Central memory CD8-positive, alpha-beta T cell (primary cell): ENCODE data around the gene ACTN2.

ENCODE experiments used
- ATAC-seq: fragments of 150-1000 bp; cut with Tn5 transposase; replicated peaks from 2 replicates; pipeline ENCODE4 v1.10.0; 2022; ENCODE audit warnings: mild to moderate bottlenecking, moderate FRiP score, moderate number of reproducible peaks; ENCODE audit not compliant: poor library complexity, severe bottlenecking; ENCODE audit errors: extremely low read depth
- DNase-seq, 2 donors: peaks; one replicate each; pipeline ENCODE4 v3.0.0; 2021; ENCODE audit warnings: low spot score in 2 of 2
- H3K27ac Mint-ChIP-seq: one replicate; pipeline ENCODE4 v1.8.0; 2022; ENCODE audit warnings: low read depth, mild to moderate bottlenecking, moderate library complexity, mixed read lengths
- H3K27me3 Mint-ChIP-seq: one replicate; pipeline ENCODE4 v1.8.0; 2022; ENCODE audit warnings: mixed read lengths
- H3K36me3 Mint-ChIP-seq: one replicate; pipeline ENCODE4 v1.8.0; 2022; ENCODE audit warnings: mild to moderate bottlenecking, moderate library complexity, mixed read lengths; ENCODE audit not compliant: insufficient read depth
- H3K4me1 Mint-ChIP-seq: one replicate; pipeline ENCODE4 v1.8.0; 2022; ENCODE audit warnings: mixed read lengths
- H3K4me3 Mint-ChIP-seq: one replicate; pipeline ENCODE4 v1.8.0; 2022; ENCODE audit warnings: mild to moderate bottlenecking, moderate library complexity, mixed read lengths
- H3K9me3 Mint-ChIP-seq: one replicate; pipeline ENCODE4 v1.8.0; 2022; ENCODE audit warnings: mixed read lengths

Gene ACTN2

GRCh38 chr1:236766506-236766905, 80.2 kb downstream of the ACTN2 start:
- no peaks in the 10 kb centered on the region for H3K4me1 Mint-ChIP-seq
- H3K4me3 Mint-ChIP-seq = no peak overlapping the region
- no peaks in the 10 kb centered on the region for H3K36me3 Mint-ChIP-seq
- peaks cover 66% of the 10 kb centered on the region for H3K27me3 Mint-ChIP-seq
- H3K27ac Mint-ChIP-seq = no peak overlapping the region
- ATAC-seq (no peak), DNase-seq (no peak)
- H3K9me3 Mint-ChIP-seq = no peaks in the 10 kb centered on the region

DNA sequence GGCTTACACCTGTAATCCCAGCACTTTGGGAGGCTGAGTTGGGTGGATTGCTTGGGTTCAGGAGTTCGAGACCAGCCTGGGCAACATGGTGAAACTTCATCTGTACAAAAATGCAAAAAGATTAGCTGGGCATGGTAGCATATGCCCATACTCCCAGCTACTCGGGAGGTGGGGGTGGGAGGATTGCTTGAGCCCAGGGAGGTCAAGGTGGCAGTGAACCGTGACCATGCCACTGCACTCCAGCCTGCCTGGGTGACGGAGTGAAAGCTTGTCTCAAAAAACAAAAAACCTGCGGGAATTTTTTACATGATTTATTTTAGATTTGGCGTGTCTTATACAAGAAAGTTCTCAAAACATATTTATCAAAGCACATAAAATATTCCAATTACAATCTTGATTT, 81.0 kb downstream of the ACTN2 start:
- H3K27me3 Mint-ChIP-seq = peaks cover 66% of the 10 kb centered on the region

GRCh38 chr1:236768601-236769000, 82.3 kb downstream of the ACTN2 start:
- H3K4me3 Mint-ChIP-seq = no peak overlapping the region
- no peak for ATAC-seq
- H3K4me1 Mint-ChIP-seq = no peaks in the 10 kb centered on the region

More for the DNA sequence above, 81.0 kb downstream of the ACTN2 start:
- ATAC-seq (no peak), DNase-seq (no peak)
- H3K27ac Mint-ChIP-seq = no peak overlapping the region
- H3K4me3 Mint-ChIP-seq = no peak overlapping the region
- no peaks in the 10 kb centered on the region for H3K36me3 Mint-ChIP-seq
- H3K4me1 Mint-ChIP-seq = no peaks in the 10 kb centered on the region
- no peaks in the 10 kb centered on the region for H3K9me3 Mint-ChIP-seq

GRCh38 chr1:236773919-236774318, 87.6 kb downstream of the ACTN2 start:
- ATAC-seq (no peak), DNase-seq (no peak)
- Mint-ChIP-seq H3K27ac (no peak overlapping the region), H3K27me3 (peaks cover 69% of the 10 kb centered on the region), H3K4me3 (no peak overlapping the region), H3K9me3 (peaks cover 1% of the 10 kb centered on the region), H3K36me3 (no peaks in the 10 kb centered on the region), H3K4me1 (no peaks in the 10 kb centered on the region)

More at GRCh38 chr1:236768601-236769000, 82.3 kb downstream of the ACTN2 start:
- Mint-ChIP-seq H3K9me3 (no peaks in the 10 kb centered on the region), H3K27me3 (peaks cover 66% of the 10 kb centered on the region), H3K36me3 (no peaks in the 10 kb centered on the region), H3K27ac (no peak overlapping the region)
- DNase-seq = no peak

DNA sequence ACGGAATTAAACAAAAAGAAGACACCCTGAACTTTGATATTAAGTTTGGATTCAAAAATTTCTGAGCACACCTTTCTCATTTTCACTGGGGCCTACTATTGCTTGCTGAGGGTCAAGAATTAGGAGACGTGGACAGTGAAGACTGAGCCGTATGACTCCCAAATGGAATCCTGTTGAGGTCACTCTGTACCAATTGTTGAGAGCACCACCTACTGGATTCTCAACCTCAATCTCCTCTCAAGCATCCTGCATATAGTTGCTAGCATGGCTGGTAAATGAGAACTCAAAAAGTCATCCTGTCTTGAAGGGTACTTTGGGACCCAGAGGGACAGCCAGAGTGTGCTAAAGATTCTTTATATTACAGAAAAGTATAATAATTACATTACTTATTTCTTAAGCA, 88.6 kb downstream of the ACTN2 start:
- no peak for ATAC-seq
- Mint-ChIP-seq H3K9me3 (peaks cover 7% of the 10 kb centered on the region), H3K27ac (no peak overlapping the region), H3K36me3 (no peaks in the 10 kb centered on the region), H3K4me3 (no peak overlapping the region), H3K4me1 (no peaks in the 10 kb centered on the region), H3K27me3 (peaks cover 69% of the 10 kb centered on the region)
- no peak for DNase-seq

- Mint-ChIP-seq H3K36me3 (no peaks in the 10 kb centered on the region), H3K4me1 (no peaks in the 10 kb centered on the region), H3K4me3 (no peak overlapping the region), H3K9me3 (peaks cover 7% of the 10 kb centered on the region), H3K27ac (no peak overlapping the region), H3K27me3 (peaks cover 63% of the 10 kb centered on the region)
- no peak for DNase-seq
- ATAC-seq = no peak
Measured at GRCh38 chr1:236779312-236779711, 93.0 kb downstream of the ACTN2 start.

GRCh38 chr1:236785477-236785876, 99.2 kb downstream of the ACTN2 start:
- no peak overlapping the region for H3K27ac Mint-ChIP-seq
- peaks cover 8% of the 10 kb centered on the region for H3K27me3 Mint-ChIP-seq
- H3K4me1 Mint-ChIP-seq = no peaks in the 10 kb centered on the region
- no peak overlapping the region for H3K4me3 Mint-ChIP-seq
- ATAC-seq (no peak), DNase-seq (no peak)
- H3K36me3 Mint-ChIP-seq = no peaks in the 10 kb centered on the region
- H3K9me3 Mint-ChIP-seq = no peaks in the 10 kb centered on the region

- Mint-ChIP-seq H3K36me3 (no peaks in the 10 kb centered on the region), H3K27me3 (peaks cover 1% of the 10 kb centered on the region), H3K4me3 (no peak overlapping the region), H3K4me1 (no peaks in the 10 kb centered on the region), H3K9me3 (no peaks in the 10 kb centered on the region), H3K27ac (no peak overlapping the region)
- DNase-seq = no peak
- ATAC-seq = no peak
Measured at GRCh38 chr1:236786453-236786852, 100.2 kb downstream of the ACTN2 start.

DNA sequence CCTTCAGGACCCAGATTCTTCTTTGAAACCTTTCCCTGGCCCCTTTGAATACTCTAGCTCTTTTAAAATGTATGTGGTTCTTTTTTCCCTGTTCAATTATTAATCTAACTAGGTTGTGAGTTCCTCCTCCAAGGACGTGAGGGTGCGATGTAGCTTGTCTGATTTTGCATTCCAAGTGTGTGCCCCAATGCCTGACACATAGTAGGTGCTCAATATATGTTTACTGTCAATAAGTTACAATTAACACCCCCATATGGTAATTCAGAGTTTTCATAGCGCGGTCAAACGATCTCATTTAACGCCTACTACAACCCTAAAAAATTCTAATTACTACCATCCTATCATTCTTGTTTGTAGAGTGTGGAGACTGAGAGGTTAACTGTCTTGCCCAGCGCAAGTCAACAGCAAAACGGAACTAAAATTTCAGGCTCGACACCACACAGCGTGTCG, 108.3 kb downstream of the ACTN2 start:
- DNase-seq = no peak
- H3K27ac Mint-ChIP-seq = peak overlapping the region; percentile 99
- peaks cover 13% of the 10 kb centered on the region for H3K36me3 Mint-ChIP-seq
- H3K27me3 Mint-ChIP-seq = peaks cover 7% of the 10 kb centered on the region
- H3K4me1 Mint-ChIP-seq = peaks cover 34% of the 10 kb centered on the region
- ATAC-seq = peak; percentile 22
- H3K9me3 Mint-ChIP-seq = no peaks in the 10 kb centered on the region
- peak overlapping the region; percentile 95 for H3K4me3 Mint-ChIP-seq

DNA sequence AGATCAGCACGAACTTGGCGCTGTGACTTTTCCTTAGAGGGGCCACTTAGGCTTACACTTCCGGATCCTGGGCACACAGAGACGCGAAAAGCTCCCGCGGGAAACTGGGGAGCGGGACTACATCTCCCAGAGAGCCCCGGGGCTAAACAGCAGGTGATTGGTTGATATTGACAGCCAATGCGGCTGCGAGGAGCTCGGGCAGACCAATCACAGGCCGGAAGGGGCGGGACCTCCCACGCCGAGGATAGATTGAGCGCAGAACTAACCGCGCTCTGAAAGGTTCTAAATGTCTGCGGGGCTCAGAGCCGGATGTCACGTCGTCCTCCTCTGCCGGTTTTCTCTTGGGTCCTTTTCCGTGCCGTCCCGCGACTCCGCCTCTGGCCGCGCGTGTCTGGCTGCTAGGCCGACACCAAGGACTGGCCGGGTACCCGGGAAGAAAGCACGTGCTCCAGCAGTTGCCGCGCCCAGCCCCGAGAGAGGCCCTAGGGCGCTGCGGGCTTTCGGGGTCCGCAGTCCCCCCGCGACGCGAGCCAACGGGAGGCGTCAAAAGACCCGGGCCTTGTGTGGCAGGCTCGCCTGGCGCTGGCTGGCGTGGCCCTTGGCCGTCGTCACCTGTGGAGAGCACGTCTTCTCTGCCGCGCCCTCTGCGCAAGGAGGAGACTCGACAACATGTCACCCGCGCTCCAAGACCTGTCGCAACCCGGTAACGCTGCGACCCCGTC, 108.9 kb downstream of the ACTN2 start, which contains the start of gene MTR:
MTR (plus strand) TSS at position 258 of the 722 bp plus-strand sequence; CDS start at position 670, 412 bp downstream.
- ATAC-seq (peak; percentile 93), DNase-seq (peak; percentile 92 to 94)
- Mint-ChIP-seq H3K4me1 (peaks cover 39% of the 10 kb centered on the region), H3K27ac (peak within 1 kb of the TSS; percentile 99), H3K4me3 (peak within 1 kb of the TSS; percentile 95), H3K9me3 (no peaks in the 10 kb centered on the region), H3K27me3 (peaks cover 7% of the 10 kb centered on the region), H3K36me3 (peaks cover 13% of the 10 kb centered on the region)

GRCh38 chr1:236795757-236796667, 109.7 kb downstream of the ACTN2 start:
- Mint-ChIP-seq H3K4me1 (peaks cover 42% of the 10 kb centered on the region), H3K9me3 (no peaks in the 10 kb centered on the region)
- peak; percentile 33 for ATAC-seq

GRCh38 chr1:236799001-236799400, 112.7 kb downstream of the ACTN2 start:
- Mint-ChIP-seq H3K27ac (no peak overlapping the region), H3K4me3 (no peak overlapping the region), H3K27me3 (no peaks in the 10 kb centered on the region), H3K4me1 (peaks cover 65% of the 10 kb centered on the region), H3K36me3 (peaks cover 13% of the 10 kb centered on the region), H3K9me3 (no peaks in the 10 kb centered on the region)
- no peak for DNase-seq
- no peak for ATAC-seq

More at GRCh38 chr1:236795757-236796667, 109.7 kb downstream of the ACTN2 start:
- peak in 1 of 2 donors; percentile 63 for DNase-seq
- Mint-ChIP-seq H3K27ac (peak overlapping the region; percentile 99), H3K4me3 (peak overlapping the region; percentile 95), H3K27me3 (peaks cover 7% of the 10 kb centered on the region), H3K36me3 (peaks cover 13% of the 10 kb centered on the region)
